Renal cortex interstitium (tissue), 11 donors: ENCODE measurements around the gene GLYATL3. TPM values are rescaled to one million over a fixed set of nuclear protein-coding genes. Genes with fewer than 3 reads are reported as not detected.

Experiments used
- DNase-seq, 11 donors: peaks; one replicate each; pipeline ENCODE4 v3.0.0-alpha.2; 2013; ENCODE audit warnings: low read depth in 9 of 11, low spot score in 4 of 11; ENCODE audit errors: extremely low read depth in 1 of 11
- polyA plus RNA-seq, 3 donors: library from polyadenylated mRNA; unstranded; fragments of 120-200 nt; gene quantifications; one replicate each; pipeline ENCODE4 v1.2.1, GENCODE V29; 2013; ENCODE audit not compliant: insufficient read length in 3 of 3

GLYATL3 gene
- polyA plus RNA-seq, 3 donors, result not detected

DNA sequence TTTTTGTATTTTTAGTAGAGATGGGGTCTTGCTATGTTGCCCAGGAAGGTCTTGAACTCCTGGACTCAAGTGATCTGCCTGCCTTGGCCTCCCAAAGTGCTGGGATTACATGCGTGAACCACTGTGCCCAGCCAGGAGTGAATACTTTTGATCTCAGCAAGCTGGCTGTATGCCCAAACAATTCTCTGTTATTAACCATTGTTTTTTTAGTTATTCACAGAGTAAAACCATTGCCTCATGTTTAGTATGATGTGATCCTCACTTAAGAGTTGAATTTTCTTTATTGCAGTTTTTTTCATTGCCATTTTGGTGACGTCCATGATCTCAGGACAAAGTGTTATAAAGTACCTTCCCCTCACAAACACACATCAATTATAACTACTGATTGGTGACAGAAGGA is 65.5 kb downstream of the GLYATL3 start:
- no peak for DNase-seq

DNA sequence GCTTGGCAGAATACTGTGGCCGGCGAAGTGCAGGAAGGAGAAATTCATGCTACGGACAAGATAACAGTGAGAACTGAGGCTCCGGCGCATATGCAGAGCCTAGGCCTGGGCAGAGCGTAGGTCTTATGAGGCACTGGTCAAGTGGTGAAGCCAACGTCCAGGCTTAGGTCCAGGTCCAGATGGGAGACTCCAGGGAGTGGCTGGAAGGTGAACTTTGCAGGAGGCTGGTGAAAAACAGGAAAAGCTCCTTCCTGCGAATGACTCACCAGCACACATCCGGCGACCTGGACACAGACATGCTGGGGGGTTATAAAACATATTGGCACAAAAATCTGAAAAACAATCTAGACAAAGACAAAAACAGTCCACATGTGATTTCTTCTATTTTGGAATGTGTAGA is 66.1 kb downstream of the GLYATL3 start:
- DNase-seq, result no peak

DNA sequence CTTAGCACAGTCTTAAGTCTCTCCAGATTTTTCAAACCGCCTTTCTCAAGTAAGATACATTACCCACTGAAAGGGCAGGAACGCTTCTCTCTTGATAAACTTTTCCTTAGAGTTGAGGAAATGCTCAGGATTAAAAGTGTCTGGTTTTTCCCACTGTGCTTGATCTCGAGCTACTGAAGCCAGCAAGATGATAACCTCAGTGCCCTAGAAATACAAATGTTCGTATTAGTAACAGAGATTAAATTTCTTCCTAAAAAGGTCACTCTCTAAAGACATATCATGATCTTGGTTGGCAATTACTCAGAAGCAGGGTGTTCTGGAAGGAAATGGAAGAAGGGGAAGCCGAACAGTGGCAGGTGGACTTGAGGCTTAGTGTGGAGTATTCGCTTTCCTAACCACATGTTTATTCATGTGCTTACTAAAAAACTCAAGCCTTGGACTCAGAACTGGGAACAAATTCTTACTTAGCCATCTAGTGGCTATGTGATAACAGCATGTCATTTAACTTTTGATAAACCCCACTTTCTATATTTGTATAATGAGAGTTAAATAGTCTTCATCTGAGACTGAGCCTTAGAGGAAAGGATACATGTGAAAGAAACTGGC is 70.9 kb downstream of the GLYATL3 start:
- DNase-seq, result no peak

DNA sequence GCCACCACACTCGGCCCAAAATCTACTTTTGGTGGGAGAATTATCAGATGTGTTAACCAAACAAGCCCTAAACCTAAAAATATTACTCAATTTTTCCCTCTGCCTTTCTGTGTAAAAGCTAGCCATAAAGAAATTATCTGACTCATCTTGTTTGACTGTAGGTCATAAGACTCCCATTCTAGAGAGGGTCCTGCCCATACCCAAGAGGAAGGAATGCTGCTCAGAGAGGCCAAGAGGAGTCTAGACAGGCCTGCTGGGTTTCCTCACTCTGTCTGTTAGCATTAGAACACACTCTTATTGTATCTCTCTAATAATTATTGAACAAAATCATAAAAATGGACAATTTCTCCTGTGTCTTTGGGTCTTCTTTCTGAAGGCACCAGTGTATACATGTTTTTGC is 76.9 kb downstream of the GLYATL3 start:
- no peak for DNase-seq

Other genes starting within 250 kb of the GLYATL3 start
- gene MMUT, start 36.7 kb upstream of the GLYATL3 start, polyA plus RNA-seq, result 10 to 100 TPM; 43.5 to 54.8 (median 47.0) TPM
- 10 to 100 TPM; 11.0 to 15.5 (median 11.0) TPM for gene CENPQ, start 36.6 kb upstream of the GLYATL3 start, polyA plus RNA-seq
- gene C6orf141, start 50.7 kb downstream of the GLYATL3 start, polyA plus RNA-seq, result 1 to 10 TPM in 1 of 3 donors, under 1 TPM in 2; 0.29 to 1.3 (median 0.54) TPM
- gene RHAG, start 136.9 kb downstream of the GLYATL3 start, polyA plus RNA-seq, result 1 to 10 TPM in 1 of 3 donors, under 1 TPM in 2; 0.56 to 2.2 (median 0.88) TPM
- under 1 TPM in 2 of 3 donors, not detected in 1; 0.07 to 0.14 TPM for gene CRISP2, start 213.6 kb downstream of the GLYATL3 start, polyA plus RNA-seq
- gene CRISP3, start 244.5 kb downstream of the GLYATL3 start, polyA plus RNA-seq, result under 1 TPM; 0.17 to 0.37 (median 0.31) TPM